OCI-LY3 (cell line): ENCODE results near the gene VAV2.
A peak's percentile ranks its signal among the peaks of the same experiment; 100 is the strongest.

Experiments
- H2AFZ ChIP-seq: fragments of 200-600, 300-600 bp; shearing (Covaris generic); 2 replicates; pipeline ENCODE4 v1.6.0; 2014; ENCODE audit warnings: antibody characterized with exemption, low read depth, low read length
- H3K27ac ChIP-seq: fragments of 200-600, 300-600 bp; sonication (generic); 2 replicates; pipeline ENCODE4 v1.5.1; 2014; ENCODE audit warnings: mild to moderate bottlenecking, low read length, moderate library complexity, mixed read lengths
- H3K27me3 ChIP-seq: fragments of 200-600, 300-600 bp; sonication (generic); 2 replicates; pipeline ENCODE4 v1.6.1; 2014; ENCODE audit warnings: low read depth, low read length, mixed read lengths
- H3K36me3 ChIP-seq: fragments of 200-600, 300-600 bp; sonication (generic); replicated peaks from 2 replicates; pipeline ENCODE3; 2014; ENCODE audit warnings: low read depth, low read length, mixed read lengths
- H3K4me1 ChIP-seq: fragments of 300-600, 200-600 bp; sonication (generic); 2 replicates; pipeline ENCODE4 v1.6.1; 2014; ENCODE audit warnings: low read length, mixed read lengths
- H3K4me2 ChIP-seq: fragments of 200-600, 300-600 bp; sonication (generic); 2 replicates; pipeline ENCODE4 v1.6.1; 2014; ENCODE audit warnings: low read length, mixed read lengths
- H3K4me3 ChIP-seq: fragments of 300-600, 200-600 bp; sonication (generic); 2 replicates; pipeline ENCODE4 v1.5.1; 2014; ENCODE audit warnings: antibody characterized with exemption, mild to moderate bottlenecking, low read length, moderate library complexity
- H3K79me2 ChIP-seq: fragments of 300-600, 200-600 bp; shearing (Covaris generic); 2 replicates; pipeline ENCODE4 v1.6.1; 2014; ENCODE audit warnings: mild to moderate bottlenecking, low read length, mixed read lengths
- H3K9ac ChIP-seq: fragments of 300-600, 200-600 bp; shearing (Covaris generic); 2 replicates; pipeline ENCODE4 v1.6.0; 2014; ENCODE audit warnings: mild to moderate bottlenecking, low read length, moderate library complexity
- H3K9me3 ChIP-seq: fragments of 200-600, 300-600 bp; shearing (Covaris generic); 2 replicates; pipeline ENCODE4 v1.6.1; 2014; ENCODE audit warnings: low read length, mixed read lengths; ENCODE audit not compliant: insufficient read depth
- H4K20me1 ChIP-seq: fragments of 200-600, 300-600 bp; sonication (generic); 2 replicates; pipeline ENCODE4 v1.6.1; 2016; ENCODE audit warnings: low read length, mixed read lengths; ENCODE audit not compliant: insufficient read depth
- EZH2phosphoT487 ChIP-seq: fragments of 200-600 bp; shearing (Covaris generic); IDR thresholded peaks from 2 replicates; pipeline ENCODE4 v1.6.1; 2018; ENCODE audit warnings: antibody characterized with exemption, mixed run types, low read depth
- TF ChIP-seq, protein P1 (sequence below): fragments of 200-600, 300-600 bp; sonication (generic); IDR thresholded peaks from 2 replicates; pipeline ENCODE4 v1.5.1; 2014; ENCODE audit warnings: antibody characterized with exemption, low read length, low read depth

The VAV2 gene

DNA sequence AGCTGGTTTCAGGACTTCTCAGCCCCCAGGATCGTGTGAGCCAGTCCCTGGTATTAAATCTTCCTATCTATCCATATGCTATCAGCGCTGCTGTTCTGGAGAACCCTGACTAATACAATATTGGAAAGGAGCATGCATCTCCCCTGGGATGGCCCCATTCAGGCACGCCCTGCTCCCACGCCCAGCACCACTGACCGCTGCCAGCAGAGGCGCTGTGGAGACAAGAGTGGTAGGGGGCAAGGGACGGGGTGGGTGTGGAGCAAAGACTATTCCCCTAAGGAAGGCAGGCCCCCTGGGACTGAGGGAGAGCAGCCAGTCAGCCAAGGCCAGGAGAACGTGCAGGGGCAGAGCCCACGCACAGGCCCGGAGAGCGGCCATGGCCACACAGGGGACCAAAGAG, 116.0 kb downstream of the VAV2 start:
- Histone ChIP-seq H3K9ac (no peak overlapping the region), H3K4me3 (no peak overlapping the region), H3K4me2 (no peak overlapping the region), H3K4me1 (no peaks in the 10 kb centered on the region; the same call in 1 of the 2 replicates), H3K27me3 (no peaks in the 10 kb centered on the region), H3K36me3 (no peaks in the 10 kb centered on the region), H3K27ac (no peak overlapping the region), H3K9me3 (no peaks in the 10 kb centered on the region), H2AFZ (no peak overlapping the region), H3K79me2 (peaks cover 86% of the 10 kb centered on the region), H4K20me1 (peaks cover 90% of the 10 kb centered on the region)
- TF ChIP-seq, protein P1, sequence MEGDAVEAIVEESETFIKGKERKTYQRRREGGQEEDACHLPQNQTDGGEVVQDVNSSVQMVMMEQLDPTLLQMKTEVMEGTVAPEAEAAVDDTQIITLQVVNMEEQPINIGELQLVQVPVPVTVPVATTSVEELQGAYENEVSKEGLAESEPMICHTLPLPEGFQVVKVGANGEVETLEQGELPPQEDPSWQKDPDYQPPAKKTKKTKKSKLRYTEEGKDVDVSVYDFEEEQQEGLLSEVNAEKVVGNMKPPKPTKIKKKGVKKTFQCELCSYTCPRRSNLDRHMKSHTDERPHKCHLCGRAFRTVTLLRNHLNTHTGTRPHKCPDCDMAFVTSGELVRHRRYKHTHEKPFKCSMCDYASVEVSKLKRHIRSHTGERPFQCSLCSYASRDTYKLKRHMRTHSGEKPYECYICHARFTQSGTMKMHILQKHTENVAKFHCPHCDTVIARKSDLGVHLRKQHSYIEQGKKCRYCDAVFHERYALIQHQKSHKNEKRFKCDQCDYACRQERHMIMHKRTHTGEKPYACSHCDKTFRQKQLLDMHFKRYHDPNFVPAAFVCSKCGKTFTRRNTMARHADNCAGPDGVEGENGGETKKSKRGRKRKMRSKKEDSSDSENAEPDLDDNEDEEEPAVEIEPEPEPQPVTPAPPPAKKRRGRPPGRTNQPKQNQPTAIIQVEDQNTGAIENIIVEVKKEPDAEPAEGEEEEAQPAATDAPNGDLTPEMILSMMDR, result peak; percentile 15; the same call in 1 of the 2 replicates
- no peak for TF ChIP-seq EZH2phosphoT487

DNA sequence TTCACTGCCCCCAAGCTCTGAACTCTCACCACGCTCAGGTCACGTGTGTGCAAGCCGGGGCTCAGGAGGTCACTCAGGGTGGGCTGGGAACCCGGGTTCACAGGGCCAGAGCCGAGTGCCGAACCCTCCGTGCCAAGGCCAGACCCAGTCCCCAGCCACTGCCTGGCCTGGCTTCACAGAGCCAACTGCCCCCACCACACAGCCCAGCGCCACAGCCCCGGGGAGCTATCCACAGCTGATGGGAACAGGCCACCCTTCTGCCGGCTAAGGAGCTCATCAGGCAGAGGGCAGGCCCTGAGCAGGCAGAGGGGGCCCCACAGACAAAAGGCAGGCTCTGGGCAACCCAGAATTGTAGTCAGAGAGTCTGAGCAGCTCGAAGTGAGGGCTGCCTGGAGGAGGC, 117.0 kb downstream of the VAV2 start:
- H3K27ac ChIP-seq, result no peak overlapping the region
- no peaks in the 10 kb centered on the region; the same call in 1 of the 2 replicates for H3K4me1 ChIP-seq
- no peak overlapping the region for H3K4me2 ChIP-seq
- no peak overlapping the region for H3K9ac ChIP-seq
- no peak overlapping the region for H3K4me3 ChIP-seq
- TF ChIP-seq, protein P1, result no peak
- no peak for TF ChIP-seq EZH2phosphoT487
- no peaks in the 10 kb centered on the region for H3K9me3 ChIP-seq
- no peaks in the 10 kb centered on the region for H3K27me3 ChIP-seq
- peaks cover 84% of the 10 kb centered on the region for H4K20me1 ChIP-seq
- H3K79me2 ChIP-seq, result peaks cover 80% of the 10 kb centered on the region
- H3K36me3 ChIP-seq, result no peaks in the 10 kb centered on the region
- no peak overlapping the region for H2AFZ ChIP-seq

DNA sequence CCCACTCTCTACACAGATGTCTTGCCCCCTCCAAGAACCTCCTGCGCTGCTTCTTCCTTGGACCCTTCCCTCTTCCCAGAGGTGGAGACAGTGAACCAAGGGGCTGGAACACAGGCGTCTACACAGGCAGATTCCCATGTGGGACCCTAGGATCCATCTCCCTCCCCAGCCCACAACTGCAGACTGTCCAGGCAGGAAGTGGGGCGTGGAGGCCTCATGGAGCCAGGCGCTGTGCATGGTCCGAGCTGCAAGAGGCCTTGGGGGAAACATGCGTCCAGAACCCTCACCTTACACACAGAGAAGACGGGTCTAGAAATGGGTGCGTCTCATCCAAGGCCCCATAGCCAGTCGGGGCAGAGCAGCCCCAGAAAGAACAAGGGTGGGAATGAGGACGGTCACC, 117.5 kb downstream of the VAV2 start:
- no peaks in the 10 kb centered on the region for H3K27me3 ChIP-seq
- H3K4me2 ChIP-seq, result no peak overlapping the region
- no peak overlapping the region for H3K27ac ChIP-seq
- H2AFZ ChIP-seq, result no peak overlapping the region
- no peak overlapping the region for H3K9ac ChIP-seq
- H3K4me1 ChIP-seq, result no peaks in the 10 kb centered on the region; the same call in 1 of the 2 replicates
- H4K20me1 ChIP-seq, result peaks cover 84% of the 10 kb centered on the region
- no peaks in the 10 kb centered on the region for H3K9me3 ChIP-seq
- no peaks in the 10 kb centered on the region for H3K36me3 ChIP-seq
- no peak overlapping the region for H3K4me3 ChIP-seq
- peaks cover 80% of the 10 kb centered on the region for H3K79me2 ChIP-seq
- no peak for TF ChIP-seq EZH2phosphoT487
- TF ChIP-seq, protein P1, result no peak

DNA sequence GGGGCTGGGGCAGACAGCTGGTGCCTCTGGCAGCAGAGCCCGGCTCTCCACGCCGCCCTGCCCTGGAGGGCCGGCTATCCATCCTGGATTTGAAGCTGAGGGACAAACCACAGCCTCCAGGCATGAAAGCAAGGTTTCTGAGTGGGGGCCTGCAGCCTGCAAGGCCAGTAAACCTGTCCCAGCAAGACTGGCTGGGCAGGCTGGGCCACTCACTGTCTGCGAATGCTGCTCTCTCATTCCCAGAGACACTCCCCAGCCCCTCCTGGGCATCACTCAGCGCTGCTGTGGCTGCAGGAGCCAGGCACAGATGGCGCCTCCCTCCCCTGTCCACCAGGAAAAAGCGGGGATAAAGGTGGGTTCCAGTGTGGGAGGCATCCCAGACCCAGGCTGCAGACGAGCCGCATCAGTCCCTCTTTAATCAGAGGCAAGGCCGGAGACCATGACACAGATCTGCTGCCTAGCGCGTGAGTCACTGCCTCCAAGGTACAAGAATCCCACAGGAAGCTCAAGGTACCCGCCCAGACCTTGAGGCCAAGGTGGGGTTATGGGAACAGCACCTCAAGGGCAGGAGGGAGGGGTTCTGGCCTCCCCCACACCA, 118.0 kb downstream of the VAV2 start:
- H3K4me2 ChIP-seq, result no peak overlapping the region
- H3K4me1 ChIP-seq, result no peaks in the 10 kb centered on the region; the same call in 1 of the 2 replicates
- no peaks in the 10 kb centered on the region for H3K9me3 ChIP-seq
- H3K27ac ChIP-seq, result no peak overlapping the region
- no peak overlapping the region for H3K4me3 ChIP-seq
- peaks cover 81% of the 10 kb centered on the region for H4K20me1 ChIP-seq
- no peaks in the 10 kb centered on the region for H3K36me3 ChIP-seq
- peaks cover 80% of the 10 kb centered on the region for H3K79me2 ChIP-seq
- no peak for TF ChIP-seq EZH2phosphoT487
- TF ChIP-seq, protein P1, result no peak
- no peaks in the 10 kb centered on the region for H3K27me3 ChIP-seq
- H2AFZ ChIP-seq, result no peak overlapping the region
- no peak overlapping the region for H3K9ac ChIP-seq
